Fibroblast of mammary gland (primary cell): ENCODE measurements around the gene SLC25A30.

Experiments used
- DNase-seq: peaks from one replicate; pipeline ENCODE4 v3.0.0-alpha.2; 2010; ENCODE audit warnings: low read depth
- H3K4me3 ChIP-seq: 2 replicates; pipeline ENCODE4 v1.5.1; 2011; ENCODE audit warnings: low read depth, mild to moderate bottlenecking, low read length, moderate library complexity; ENCODE audit not compliant: control insufficient read depth
- CTCF ChIP-seq: conservative IDR thresholded peaks from 2 replicates; pipeline ENCODE4 v1.5.1; 2011; ENCODE audit warnings: low read depth, low read length, inconsistent platforms; ENCODE audit not compliant: control insufficient read depth, insufficient read depth

SLC25A30 gene

GRCh38 chr13:45365558-45365885, 52.7 kb downstream of the SLC25A30 start:
- no peak for TF ChIP-seq CTCF
- H3K4me3 ChIP-seq = no peak overlapping the region
- no peak for DNase-seq

- H3K4me3 ChIP-seq = no peak overlapping the region
- no peak for TF ChIP-seq CTCF
- DNase-seq = no peak
Observed at GRCh38 chr13:45364876-45365557, 53.2 kb downstream of the SLC25A30 start.

GRCh38 chr13:45362939-45363338, 55.2 kb downstream of the SLC25A30 start:
- H3K4me3 ChIP-seq = no peak overlapping the region
- TF ChIP-seq CTCF = no peak
- DNase-seq = no peak

GRCh38 chr13:45361596-45362206, 56.5 kb downstream of the SLC25A30 start:
- peak; percentile 77 for DNase-seq
- H3K4me3 ChIP-seq = no peak overlapping the region
- TF ChIP-seq CTCF = no peak

- no peak for TF ChIP-seq CTCF
- DNase-seq = no peak
Observed at GRCh38 chr13:45356966-45357672, 61.1 kb downstream of the SLC25A30 start.

GRCh38 chr13:45353895-45354294, 64.3 kb downstream of the SLC25A30 start:
- TF ChIP-seq CTCF = no peak
- no peak overlapping the region for H3K4me3 ChIP-seq
- no peak for DNase-seq

More at GRCh38 chr13:45356966-45357672, 61.1 kb downstream of the SLC25A30 start:
- no peak overlapping the region for H3K4me3 ChIP-seq
